GM12864 (cell line): Measurements from ENCODE around the gene ORMDL3.

ENCODE experiments used
- DNase-seq: peaks from one replicate; pipeline ENCODE4 v3.0.0-alpha.2; 2011; ENCODE audit warnings: low read depth
- H3K4me3 ChIP-seq: 2 replicates; pipeline ENCODE4 v1.5.1; 2011; ENCODE audit warnings: mild to moderate bottlenecking, low read depth, low read length, control low read depth
- TF ChIP-seq, protein P1 (sequence below): IDR thresholded peaks from 2 replicates; pipeline ENCODE4 v1.5.1; 2011; ENCODE audit warnings: low read depth, mild to moderate bottlenecking, moderate library complexity, low read length, control low read depth, inconsistent platforms; ENCODE audit errors: missing control alignments

ORMDL3 gene, protein sequence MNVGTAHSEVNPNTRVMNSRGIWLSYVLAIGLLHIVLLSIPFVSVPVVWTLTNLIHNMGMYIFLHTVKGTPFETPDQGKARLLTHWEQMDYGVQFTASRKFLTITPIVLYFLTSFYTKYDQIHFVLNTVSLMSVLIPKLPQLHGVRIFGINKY

DNA sequence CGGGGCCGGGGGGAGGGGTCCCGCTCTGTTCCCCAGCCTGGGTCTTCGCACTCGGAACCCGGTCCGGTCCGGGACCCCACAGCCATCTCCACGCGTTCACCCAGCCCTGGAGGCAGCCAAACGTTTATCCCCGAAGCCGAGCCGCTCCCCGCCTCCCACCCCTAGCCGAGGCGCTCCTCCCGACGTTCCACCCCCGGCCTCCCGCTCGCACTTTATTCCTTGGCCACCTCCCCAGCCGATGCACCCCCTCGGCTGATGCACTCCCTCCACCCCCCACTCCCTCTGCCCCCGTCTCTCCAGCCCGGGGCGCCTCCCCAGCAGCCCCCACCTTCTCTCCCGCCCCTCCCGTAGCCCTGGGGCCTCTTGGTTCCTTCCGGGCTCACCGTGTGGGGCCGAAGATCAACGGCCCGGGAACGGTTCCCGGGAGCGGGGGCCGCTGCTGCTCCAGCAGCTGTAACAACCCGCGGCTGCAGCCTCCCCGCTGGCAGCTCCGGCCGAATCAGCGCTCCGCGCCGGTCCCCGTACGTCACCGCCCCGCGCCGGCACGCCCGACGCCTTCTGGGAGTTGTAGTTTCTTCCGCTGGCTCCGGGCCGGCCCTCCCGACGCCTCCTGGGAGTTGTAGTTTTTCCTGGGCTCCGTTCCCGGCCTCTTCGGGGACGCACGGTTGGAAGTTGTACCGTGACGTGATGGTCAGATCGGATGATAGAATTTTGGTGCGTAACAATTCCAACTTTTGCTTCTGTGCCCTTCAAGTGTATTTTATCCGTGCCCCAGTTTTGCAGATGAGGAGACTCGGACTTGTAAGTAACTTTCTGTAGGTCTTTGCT is at the start of gene ORMDL3, which contains the start of gene LRRC3C:
ORMDL3 (minus strand) TSS at position 501 of the 828 bp plus-strand sequence. CDS start 3,398 bp downstream, outside the sequence.
LRRC3C (plus strand) TSS at position 632 of the 828 bp plus-strand sequence. CDS start 13,792 bp downstream, outside the sequence.
- H3K4me3 ChIP-seq, result peak within 1 kb of the TSS; percentile 63
- DNase-seq, result peak; percentile 60
- TF ChIP-seq, protein P1, sequence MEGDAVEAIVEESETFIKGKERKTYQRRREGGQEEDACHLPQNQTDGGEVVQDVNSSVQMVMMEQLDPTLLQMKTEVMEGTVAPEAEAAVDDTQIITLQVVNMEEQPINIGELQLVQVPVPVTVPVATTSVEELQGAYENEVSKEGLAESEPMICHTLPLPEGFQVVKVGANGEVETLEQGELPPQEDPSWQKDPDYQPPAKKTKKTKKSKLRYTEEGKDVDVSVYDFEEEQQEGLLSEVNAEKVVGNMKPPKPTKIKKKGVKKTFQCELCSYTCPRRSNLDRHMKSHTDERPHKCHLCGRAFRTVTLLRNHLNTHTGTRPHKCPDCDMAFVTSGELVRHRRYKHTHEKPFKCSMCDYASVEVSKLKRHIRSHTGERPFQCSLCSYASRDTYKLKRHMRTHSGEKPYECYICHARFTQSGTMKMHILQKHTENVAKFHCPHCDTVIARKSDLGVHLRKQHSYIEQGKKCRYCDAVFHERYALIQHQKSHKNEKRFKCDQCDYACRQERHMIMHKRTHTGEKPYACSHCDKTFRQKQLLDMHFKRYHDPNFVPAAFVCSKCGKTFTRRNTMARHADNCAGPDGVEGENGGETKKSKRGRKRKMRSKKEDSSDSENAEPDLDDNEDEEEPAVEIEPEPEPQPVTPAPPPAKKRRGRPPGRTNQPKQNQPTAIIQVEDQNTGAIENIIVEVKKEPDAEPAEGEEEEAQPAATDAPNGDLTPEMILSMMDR, result no peak

DNA sequence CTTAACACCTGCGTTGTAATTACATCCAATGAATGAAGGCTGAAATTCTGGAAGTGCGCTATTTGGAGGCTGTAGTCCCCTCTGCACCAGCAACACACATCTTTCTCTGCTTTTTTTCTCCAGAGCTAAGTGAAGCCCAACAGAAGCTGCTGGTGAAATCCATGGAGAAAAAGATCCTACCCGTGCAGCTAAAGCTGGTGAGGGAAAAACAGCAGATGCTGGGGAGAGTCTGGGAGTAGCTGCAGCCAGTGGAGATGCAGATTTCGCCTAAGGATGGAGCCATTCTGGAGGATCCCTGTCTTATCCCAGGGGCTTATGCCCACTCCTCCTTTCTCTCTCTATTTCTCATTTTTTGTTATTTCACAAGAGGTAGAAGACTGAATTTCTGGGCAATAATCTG is 48.4 kb upstream of the ORMDL3 start:
- TF ChIP-seq, protein P1, result no peak
- no peak for DNase-seq
- no peak overlapping the region for H3K4me3 ChIP-seq

DNA sequence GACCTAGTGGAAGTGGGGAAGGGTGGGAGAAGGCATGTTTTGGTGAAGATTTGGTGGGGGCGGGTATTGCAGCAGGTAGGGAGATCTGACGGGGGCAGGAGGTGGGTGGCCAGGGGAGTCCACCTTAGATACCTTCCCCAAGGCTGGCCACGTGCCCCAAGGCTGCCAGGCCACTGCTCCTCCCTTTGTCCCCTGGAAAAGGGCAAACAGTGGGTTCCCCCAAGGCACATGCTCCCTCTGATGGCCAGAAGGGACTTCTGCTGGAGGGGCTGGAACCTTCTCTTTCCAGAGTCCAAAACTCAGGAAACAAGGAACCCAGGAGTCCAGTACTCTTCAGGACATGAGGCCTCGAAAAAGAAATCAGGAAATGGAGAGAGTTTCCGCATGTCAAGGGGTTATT is 47.0 kb upstream of the ORMDL3 start:
- no peak overlapping the region for H3K4me3 ChIP-seq
- TF ChIP-seq, protein P1, result no peak
- no peak for DNase-seq

DNA sequence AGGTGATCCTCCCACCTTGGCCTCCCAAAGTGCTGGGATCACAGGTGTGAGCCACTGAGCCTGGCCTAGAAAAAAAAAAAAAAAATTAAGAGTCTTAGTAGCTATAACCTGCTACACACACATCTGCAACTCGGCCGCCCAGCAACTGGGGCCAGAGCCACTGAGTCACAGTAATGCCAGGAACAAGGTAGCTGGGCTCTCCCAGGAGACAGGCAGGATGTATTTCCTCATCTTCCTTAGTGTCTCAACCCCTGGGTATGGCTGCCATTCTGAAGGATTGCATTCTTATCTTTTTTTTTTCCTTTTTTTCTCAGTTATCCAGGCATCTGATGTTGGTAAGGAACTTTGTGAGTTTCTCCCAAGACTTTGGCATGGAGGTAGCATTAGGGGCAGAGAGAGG is 46.1 kb upstream of the ORMDL3 start:
- TF ChIP-seq, protein P1, result no peak
- DNase-seq, result no peak
- no peak overlapping the region for H3K4me3 ChIP-seq

DNA sequence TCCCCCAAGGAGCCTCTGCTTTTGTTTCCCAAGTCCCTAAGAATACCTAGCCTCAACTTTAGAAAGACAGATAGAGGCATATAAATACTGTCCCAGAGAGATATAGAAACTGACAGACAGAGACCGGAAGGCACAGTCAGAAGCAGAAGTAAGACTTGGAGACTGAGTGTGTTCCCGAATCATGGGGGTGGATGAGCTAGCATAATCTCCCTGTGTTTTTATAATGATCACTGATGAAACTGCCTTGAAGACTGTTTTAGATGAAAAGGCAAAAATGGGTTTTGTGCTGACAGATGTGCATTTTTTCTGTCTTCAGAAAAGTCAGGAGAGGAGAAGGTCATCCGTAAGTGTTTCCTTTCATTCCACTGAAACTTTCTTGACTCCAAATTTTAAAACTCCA is 44.9 kb upstream of the ORMDL3 start:
- TF ChIP-seq, protein P1, result no peak
- DNase-seq, result no peak
- H3K4me3 ChIP-seq, result no peak overlapping the region

DNA sequence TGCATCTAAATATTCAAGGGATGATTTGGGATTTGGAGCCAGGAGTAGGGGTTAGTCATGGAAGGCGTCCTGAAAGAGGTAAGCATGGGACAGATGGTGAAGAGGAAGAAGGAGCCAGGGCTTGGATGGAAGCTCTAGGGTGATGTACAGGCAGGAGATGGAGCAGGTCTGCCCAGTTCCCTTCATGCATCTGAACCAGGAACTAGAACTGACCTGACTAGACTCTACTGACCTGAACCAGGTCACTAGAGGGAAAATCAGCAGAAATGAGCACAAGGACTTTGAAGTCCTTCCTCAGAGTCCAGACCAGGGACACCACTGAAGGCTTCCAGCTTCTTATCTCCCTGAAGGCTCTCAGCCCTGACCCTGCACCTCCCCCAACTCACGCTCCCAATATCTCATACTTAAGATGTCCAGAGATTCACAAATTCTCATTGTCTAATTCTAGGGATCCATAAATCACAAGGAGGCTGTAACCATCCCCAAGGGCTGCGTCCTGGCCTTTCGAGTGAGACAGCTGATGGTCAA is 43.7 kb upstream of the ORMDL3 start:
- no peak overlapping the region for H3K4me3 ChIP-seq
- TF ChIP-seq, protein P1, result no peak
- DNase-seq, result no peak
